Measurements from ENCODE around the gene NFIC.
A peak's percentile ranks its signal among the peaks of the same experiment; 100 is the strongest.

The NFIC gene

DNA sequence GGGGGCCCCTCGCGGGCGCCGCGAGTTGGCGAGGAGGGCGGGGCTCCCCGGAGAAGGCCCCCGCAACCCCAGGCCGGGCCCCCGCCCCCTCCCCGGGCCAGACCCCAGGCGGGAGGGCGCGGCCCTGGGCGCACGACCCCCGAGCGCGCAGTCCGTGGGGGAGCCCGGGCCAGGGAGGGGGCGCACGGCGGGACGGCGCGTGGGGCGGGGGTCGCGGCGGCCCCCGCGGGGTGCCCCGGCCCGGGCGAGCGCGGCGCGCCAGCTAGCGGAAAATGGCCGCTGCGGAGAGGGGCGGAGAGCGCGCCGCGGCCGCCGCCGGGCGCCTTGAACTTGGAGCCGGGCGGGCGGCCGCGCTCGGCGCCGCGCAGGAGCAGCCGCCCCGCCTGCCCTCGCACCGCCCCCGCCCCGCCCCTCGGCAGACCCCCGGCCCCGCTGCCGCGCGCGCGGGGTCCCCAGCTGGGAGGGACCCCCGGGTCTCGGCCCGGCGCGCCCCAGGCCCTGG is 6.4 kb upstream of the NFIC start:
- no peak for DNase-seq

- DNase-seq, result peak; percentile 45
These were observed 5.7 kb upstream of the NFIC start for GRCh38 chr19:3360421-3361383.

DNA sequence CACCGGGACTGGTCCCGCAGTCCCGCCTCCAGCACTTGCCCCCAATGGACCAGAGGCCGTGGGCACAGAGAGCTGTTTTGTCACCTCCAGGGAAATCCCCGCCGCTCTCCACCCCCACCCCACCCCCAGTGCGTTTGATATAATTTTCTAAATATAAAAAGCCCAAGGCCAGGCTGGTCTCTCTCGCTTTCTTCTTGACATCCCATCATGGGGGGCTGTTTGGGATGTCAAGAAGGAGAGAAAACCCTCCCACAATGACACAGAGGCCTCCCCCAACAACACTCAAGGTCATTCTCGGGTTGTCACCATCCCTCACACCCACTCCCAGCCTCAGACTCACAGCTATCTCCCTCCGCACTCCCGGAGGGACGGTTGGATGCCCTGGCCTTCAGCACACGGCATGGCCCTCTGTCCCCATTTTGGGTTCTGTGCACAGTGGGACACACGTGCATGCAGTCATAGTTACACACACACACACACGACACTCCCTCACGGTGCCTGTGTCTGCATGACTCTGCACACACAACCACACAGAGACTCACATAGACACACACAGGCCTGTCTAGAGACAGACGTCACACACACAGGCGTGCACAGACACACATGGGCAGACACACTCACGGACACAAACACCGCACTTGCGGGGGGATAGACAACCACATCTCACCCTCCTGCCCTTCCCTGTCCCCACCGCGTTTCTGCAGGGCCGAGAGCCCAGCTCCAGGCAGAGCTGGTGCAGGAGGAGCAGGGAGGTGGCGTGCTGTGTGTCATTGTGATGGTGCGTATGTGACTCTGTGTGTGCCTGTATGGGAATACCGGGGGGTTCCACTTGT is 4.8 kb upstream of the NFIC start:
- no peak for DNase-seq

DNA sequence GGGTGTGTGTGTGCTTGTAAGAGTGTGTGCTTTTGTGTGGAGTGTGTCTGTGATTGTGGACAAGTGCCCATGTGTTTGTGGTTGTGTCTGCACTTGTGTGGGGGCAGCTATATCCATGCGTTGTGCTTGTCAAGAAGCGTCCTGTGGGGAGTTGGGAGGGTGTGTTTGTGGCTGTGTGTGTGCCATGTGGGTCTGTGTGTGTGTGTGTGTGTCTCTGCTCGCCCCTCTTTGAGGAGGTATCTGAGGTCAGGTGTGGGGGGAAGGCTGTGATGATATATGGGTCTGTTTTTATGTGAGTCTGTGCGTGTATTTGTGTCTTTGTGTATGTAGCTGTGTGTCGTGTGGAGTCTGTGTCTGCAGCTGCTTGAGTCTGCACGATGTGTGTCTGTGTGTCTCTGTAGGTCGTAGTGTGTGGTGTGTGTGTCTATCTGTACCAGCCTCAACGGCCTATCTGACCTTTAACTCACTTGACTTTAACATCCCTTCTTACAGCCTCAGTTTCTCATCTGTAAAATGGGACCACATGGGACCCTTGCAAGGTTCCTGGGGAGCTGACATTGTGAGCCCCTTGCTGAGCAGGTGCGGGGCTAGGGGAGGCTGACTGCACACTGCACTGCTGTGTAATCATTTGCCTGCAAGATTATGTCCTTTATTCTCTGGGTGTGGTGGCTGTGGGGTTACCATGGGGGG is 4.0 kb upstream of the NFIC start:
- no peak for DNase-seq

- no peak for DNase-seq
These were observed 2.4 kb upstream of the NFIC start for GRCh38 chr19:3363841-3364500.

GRCh38 chr19:3364501-3364858 is 1.9 kb upstream of the NFIC start:
- no peak for DNase-seq

- DNase-seq, result no peak
These were observed 1.1 kb upstream of the NFIC start for GRCh38 chr19:3365093-3365835.

- DNase-seq, result no peak
These were observed 607 bp downstream of the NFIC start for GRCh38 chr19:3366753-3367627.

DNA sequence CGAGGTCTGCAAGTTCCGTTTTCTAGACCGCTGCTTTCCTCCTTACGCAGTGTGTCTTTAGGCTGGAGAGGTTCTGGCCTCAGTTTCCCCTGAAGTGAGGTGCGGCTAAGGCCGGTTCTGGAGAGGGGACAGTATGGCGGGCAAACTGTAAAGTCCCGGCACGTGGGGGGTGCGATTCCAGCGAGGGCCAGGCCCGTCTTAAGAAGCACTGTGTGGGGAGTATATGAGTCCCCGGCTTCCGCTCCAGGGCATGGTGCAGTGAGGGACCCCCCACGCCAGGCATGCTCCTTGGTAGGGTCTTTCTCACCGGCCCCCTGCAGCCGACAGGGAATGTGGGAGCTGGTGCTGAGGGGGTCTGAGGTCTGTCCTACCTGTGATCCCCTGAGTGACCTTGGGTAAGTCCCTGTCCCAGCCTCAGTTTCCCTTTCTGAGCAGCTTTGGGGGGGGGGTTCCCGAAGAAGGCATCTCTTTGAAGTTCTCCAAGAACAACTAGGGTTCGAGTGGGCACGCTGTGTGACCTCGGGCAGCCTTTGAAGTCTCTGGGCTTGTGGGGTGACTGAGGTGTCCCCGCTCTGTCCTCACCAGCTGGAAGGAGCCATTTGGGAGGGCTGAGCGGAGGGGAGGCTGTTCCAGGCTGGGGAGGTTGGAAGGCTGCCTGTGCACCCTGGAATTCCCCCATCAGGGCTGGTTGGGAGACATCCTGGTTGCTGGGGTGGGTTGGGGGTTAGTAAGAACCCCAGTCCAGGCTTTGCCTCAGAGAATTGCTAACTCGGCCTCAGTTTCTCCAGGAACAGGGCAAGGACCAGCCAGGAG is 1.5 kb downstream of the NFIC start:
- DNase-seq, result no peak

DNA sequence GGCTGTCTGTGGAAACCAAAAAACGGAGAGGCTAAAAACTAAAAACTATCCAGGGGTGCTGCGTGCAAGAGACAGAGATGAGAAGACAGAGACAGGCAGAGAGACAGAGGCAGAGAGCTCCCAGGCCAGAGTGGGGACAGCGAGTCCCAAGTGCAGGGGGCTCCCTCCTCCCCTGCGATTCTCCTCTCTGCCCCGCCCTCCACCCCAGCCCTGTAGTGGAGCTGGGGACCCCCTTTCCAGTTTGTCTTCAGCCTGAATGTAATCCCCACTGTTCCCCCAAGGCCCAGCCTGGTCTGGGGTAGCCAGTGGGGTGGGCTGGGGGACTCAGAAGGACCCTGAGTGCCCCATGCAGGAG is 2.0 kb downstream of the NFIC start:
- DNase-seq, result no peak

DNA sequence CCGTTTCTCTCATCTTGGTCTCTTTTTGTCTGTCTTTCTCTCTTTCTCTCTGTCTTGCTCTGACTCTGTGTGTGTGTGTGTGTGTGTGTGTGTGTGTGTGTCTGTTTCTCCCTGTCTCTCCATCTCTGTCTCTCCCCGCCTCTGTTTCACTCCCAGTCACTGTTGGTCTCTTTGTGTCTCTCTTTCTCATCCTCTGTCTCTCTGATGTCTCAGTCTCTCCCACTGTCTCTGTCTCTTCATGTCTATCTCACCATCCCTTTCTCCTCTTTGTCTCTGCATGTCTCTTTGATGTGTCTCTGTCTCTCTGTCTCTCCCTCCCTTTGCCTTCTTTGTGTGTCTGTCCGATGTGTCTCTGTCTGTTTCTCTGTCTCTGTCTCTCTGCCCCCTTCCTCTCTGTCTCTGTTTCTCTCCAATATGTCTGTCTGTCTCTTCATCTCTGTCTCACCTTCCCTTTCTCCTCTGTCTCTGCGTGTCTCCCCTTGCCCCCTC is 2.5 kb downstream of the NFIC start:
- DNase-seq, result no peak

DNA sequence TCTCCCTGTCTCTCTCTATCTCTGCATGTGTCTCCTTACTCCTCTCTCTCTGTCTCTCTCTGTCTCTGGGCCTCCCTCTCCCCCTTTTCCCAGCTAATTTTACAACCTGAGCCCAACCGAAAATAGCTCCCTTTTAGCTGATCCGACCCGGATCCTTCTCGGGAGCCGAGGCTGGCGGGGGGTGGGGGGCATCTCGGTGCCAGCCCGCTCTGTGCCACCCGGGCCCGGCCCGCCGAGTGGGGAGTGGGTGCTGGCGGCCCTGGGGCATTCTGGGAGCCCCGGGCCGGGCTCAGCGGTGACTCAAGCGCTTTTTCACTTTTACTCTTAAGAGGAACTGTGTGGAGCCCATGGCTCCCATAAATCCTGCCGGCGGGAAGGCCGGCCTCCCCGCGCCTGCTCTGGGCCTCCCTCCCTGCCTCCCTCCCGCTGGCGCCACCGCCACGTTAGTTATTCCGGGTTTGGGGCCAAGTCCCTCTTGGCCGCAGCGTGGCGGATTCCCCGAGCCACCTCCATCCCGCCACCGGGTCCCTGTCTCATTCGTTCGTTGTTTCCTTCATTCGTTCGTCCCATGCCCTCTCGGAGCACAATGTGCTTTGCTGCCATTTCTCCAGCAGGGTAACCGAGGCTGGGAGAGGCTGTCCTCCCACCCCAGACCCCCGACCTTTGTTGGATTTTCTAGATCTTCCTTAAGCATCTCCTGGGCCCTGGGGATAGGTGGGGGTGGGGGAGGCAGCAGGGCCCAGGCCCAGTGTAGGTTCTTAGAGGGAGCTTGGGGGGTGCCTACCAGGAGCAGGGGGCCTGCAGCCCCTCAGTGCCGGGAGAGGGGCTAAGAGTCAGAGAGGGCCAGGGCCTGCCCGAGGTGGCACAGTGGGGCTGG is 3.2 kb downstream of the NFIC start:
- no peak for DNase-seq

GRCh38 chr19:3370214-3370720 is 3.9 kb downstream of the NFIC start:
- DNase-seq, result no peak

DNA sequence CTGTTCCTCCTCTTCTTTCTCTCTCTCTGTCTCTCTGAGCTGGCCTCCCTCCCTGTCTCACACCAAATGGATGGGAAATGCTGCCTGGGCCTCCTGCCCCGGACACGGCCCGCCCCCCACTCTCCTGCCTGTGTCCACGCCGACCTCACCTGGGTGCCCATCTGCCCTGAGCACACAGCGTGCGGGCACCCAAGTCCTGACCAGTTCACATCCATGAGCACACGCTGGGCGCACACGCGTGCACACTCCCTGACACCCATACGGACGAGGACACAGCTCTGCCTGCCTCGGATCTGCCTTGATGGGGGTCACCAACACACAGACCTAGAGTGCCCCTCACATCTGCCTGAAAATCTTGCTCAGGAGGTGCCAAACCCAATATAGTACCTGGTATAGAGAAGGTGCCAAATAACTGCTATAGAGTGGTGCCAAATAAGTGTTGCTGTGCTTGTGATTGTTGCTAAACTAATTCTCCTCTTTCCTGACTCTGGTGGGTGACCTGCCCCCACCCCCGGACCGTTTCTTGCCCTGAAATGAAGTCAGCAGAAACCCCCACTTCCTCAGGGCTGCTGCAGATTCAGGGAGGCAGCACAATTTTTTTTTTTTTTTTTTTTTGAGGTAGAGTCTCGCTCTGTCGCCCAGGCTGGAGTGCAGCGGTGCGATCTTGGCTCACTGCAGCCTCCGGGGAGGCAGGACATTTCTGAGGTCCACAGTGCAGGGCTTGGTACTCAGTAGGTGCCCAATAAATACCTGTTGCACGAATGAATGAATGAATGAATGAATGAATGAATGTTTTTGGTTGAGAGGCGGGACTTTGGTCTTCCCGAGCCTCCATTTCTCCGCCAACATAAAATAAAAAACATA is 4.6 kb downstream of the NFIC start:
- DNase-seq, result no peak

DNA sequence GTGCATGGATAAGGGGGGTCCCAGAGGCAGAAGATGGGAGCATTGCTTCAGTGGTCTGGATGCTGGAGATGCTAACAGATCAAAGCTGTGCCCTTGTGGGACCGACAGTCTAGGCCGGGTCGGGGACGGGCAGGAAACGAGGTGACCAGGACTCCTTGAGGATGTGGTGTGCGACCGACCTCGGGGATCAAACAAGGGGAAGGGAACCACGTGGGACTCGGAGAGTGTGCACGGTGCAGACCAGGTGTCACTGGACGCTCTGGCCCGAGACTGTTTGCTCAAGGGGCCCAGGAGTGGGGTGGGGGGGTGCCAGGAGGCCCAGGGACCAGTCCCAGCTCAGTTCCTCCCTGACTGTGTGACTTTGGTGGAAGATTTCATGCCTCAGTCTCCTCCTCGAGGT is 6.0 kb downstream of the NFIC start:
- DNase-seq, result no peak

GRCh38 chr19:3373971-3374368 is 7.6 kb downstream of the NFIC start:
- no peak for DNase-seq

DNA sequence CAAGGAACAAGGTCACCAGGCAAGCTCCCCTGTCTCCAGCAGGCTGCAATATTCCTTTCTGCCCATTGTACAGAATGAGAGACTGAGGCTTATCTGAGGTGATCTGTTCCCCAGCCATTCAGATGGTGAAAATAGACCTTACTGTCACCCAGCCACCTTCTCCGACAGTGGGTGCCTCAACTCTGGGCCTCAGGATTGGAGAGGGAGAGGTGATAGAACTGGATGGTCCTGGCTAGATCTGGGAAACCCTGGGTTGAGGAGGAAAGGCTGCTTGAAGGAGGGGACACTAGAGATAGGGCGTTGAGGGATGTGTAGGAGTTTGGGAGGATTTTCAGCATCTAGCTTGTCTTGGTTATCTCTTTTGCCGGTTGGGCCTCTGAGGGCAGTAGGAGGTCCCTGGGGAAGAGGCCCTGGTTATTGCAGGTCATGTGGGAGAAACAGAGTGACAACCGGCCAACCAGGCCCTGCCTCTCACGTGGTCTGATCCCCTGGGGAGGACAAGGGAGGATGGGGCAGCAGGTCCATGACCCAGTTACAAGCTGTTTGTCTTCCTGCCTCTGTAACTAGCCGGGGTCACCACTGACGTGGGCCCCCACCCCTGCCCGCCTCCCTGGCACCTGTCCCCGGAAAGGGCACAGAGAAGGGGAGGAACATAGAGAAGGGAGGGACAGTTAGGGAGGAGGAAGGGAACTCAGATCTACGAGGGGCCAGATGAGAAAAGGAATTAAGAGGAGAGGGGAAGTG is 8.2 kb downstream of the NFIC start:
- DNase-seq, result no peak
